NCI-H510A treated with DMSO at 0.1 percent for 48 hours (cell line): ENCODE data around the gene TTC6.

Experiments
- DNase-seq: peaks from one replicate; lab custom pipeline; 2025; lab: John Stamatoyannopoulos, UW

Gene TTC6

GRCh38 chr14:37585971-37586796 lies 9.2 kb upstream of the TTC6 start:
- peak; percentile 48 for DNase-seq

- DNase-seq = no peak
Measured at GRCh38 chr14:37586797-37587130, 8.7 kb upstream of the TTC6 start.

- DNase-seq = peak; percentile 69
Measured at GRCh38 chr14:37587131-37587803, 8.2 kb upstream of the TTC6 start.

GRCh38 chr14:37587881-37588666 lies 7.4 kb upstream of the TTC6 start:
- DNase-seq = peak; percentile 69

- DNase-seq = peak; percentile 69
Measured at GRCh38 chr14:37588667-37588955, 6.8 kb upstream of the TTC6 start.

- DNase-seq = peak; percentile 67
Measured at GRCh38 chr14:37588956-37589714, 6.3 kb upstream of the TTC6 start.

GRCh38 chr14:37589715-37590427 lies 5.6 kb upstream of the TTC6 start:
- DNase-seq = peak; percentile 62

GRCh38 chr14:37590428-37591139 lies 4.8 kb upstream of the TTC6 start:
- peak; percentile 64 for DNase-seq

GRCh38 chr14:37591311-37591940 lies 4.0 kb upstream of the TTC6 start:
- peak; percentile 50 for DNase-seq

- DNase-seq = peak; percentile 58
Measured at GRCh38 chr14:37591941-37592481, 3.4 kb upstream of the TTC6 start.

- DNase-seq = peak; percentile 58
Measured at GRCh38 chr14:37592482-37593408, 2.7 kb upstream of the TTC6 start.

- peak; percentile 47 for DNase-seq
Measured at GRCh38 chr14:37593511-37594237, 1.8 kb upstream of the TTC6 start.

- peak; percentile 89 for DNase-seq
Measured at GRCh38 chr14:37594238-37594970, 1.0 kb upstream of the TTC6 start.

- DNase-seq = peak; percentile 93
Measured at GRCh38 chr14:37595809-37596621, 586 bp downstream of the TTC6 start.

GRCh38 chr14:37596790-37597472 lies 1.5 kb downstream of the TTC6 start:
- DNase-seq = no peak

GRCh38 chr14:37597538-37597913 lies 2.1 kb downstream of the TTC6 start:
- DNase-seq = no peak
